ENCODE data around the gene KCNH3. TPM values are rescaled to one million over a fixed set of nuclear protein-coding genes. Genes with fewer than 3 reads are reported as not detected.

KCNH3 gene
- total and polyA plus RNA-seq, 2 donors (not counting 3 experiments of a cell fraction or from before 2014, with no cell fraction given), result 0.13 to 0.14 TPM

DNA sequence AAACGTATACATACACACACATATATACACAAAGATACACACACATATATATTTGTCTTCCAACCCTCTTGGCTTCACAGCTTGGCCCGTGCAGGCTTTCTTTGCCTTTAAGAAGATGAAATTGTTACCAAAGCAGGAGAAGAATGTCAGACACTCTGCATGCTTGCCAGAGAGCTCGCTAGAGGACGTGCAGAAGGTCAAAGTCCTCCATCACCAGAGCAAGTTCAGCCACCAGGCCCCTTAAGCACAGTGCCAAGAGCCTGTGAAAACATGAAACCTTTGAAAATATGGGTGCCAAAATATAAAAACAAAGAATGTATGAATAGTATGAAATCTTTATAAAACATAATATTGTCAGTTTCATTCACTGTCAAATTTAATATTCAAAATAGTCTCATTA lies 44.0 kb downstream of the KCNH3 start:
- TF ChIP-seq POLR2AphosphoS5 (IDR thresholded peaks at IDR 0.05; ENCODE audit: insufficient read depth, low read depth, low read length), result no peak
- TF ChIP-seq MYC (IDR thresholded peaks at IDR 0.05; ENCODE audit: low read depth, low read length), result no peak
- Histone ChIP-seq H3K4me3 (replicated peaks in 1 of 3; ENCODE audit: insufficient read depth in 1 of 3, low read depth in 1 of 3, low read length in 3 of 3) (no peak overlapping the region), H2AFZ (ENCODE audit: low read depth, low read length) (no peak overlapping the region), H3K36me3 (ENCODE audit: control insufficient read depth in 2 of 2, extremely low read depth in 1 of 2, insufficient read depth in 2 of 2, low read length in 2 of 2) (no peaks in the 10 kb centered on the region), H3K4me2 (ENCODE audit: insufficient read depth, low read length) (no peak overlapping the region), H3K27ac (ENCODE audit: insufficient read depth, low read depth, low read length) (no peak overlapping the region), H3K27me3 (ENCODE audit: control insufficient read depth in 2 of 2, insufficient read depth in 2 of 2, low read length in 2 of 2) (no peaks in the 10 kb centered on the region), H3K4me1 (ENCODE audit: control insufficient read depth, extremely low read depth, insufficient read depth, low read length) (no peaks in the 10 kb centered on the region), H4K20me1 (replicated peaks; ENCODE audit: control insufficient read depth, extremely low read depth, insufficient read depth, low read length) (no peaks in the 10 kb centered on the region), H3K9me3 (replicated peaks; ENCODE audit: control insufficient read depth, insufficient read depth, low read length) (no peaks in the 10 kb centered on the region), H3K9ac (replicated peaks; ENCODE audit: extremely low read depth, insufficient read depth, low read length) (no peak overlapping the region), H3K9me1 (replicated peaks; ENCODE audit: control insufficient read depth, extremely low read depth, insufficient read depth, low read length) (no peaks in the 10 kb centered on the region), H3K79me2 (ENCODE audit: control insufficient read depth, insufficient read depth, low read length) (no peaks in the 10 kb centered on the region)
- no peak for FAIRE-seq
- ChIA-PET CTCF (interaction anchor here (1.3 to 7.1 kb wide), 5 partner anchors 30 to 250 kb away, joined by 4 to 181 read pairs (median 44); partner anchors contain the start of gene DNAJC22), POLR2A (no interaction called here)
- no TSS peak for BruUV-seq (replicated peaks)
- intact Hi-C loops (cut with micrococcal nuclease), result no loop called here
- dilution Hi-C loops (cut with MboI; ENCODE audit: extremely low pct_ligation_motif_present, low sequenced_read_pairs), result no loop called here
- no peak for DNase-seq (ENCODE audit: low read depth, low spot score)

DNA sequence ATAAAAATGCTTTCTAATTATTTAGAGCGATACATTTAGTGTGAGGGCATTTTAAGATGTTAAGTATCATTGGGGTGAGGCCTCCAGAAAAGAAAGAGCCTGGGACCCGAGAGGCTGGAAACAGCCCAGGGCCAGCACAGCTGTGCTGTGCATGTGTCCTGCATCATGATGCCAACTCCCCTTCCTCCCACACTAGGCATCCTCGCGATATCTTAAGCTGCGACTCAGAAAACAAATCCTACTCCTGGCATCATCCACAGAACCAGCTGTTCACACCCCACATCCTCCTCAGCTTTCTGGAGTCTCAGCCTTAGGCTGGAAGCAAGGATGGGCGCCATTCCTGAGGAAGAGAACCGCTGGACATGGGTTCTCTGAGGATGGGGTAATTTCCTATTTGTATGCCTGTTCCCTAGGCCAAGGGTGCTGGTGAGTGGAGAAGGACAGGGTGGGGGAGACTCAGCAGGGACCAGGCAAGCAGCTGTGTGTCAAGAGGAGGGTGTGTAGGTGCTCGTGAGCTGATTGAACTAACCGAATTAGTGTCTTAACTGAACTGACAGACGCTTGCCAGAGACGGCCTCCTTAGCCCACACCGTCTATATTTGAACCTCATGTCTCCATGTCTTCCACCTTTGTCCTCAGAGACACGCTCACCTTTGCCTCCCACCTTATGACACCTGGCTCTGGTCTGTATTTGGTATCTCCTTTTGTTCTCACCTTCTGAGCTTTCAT lies 44.7 kb downstream of the KCNH3 start:
- H3K9me3 ChIP-seq (replicated peaks; ENCODE audit: control insufficient read depth, insufficient read depth, low read length), result no peaks in the 10 kb centered on the region
- dilution Hi-C loops (cut with MboI; ENCODE audit: extremely low pct_ligation_motif_present, low sequenced_read_pairs) (no loop called here), intact Hi-C loops (cut with micrococcal nuclease) (no loop called here)
- H4K20me1 ChIP-seq (replicated peaks; ENCODE audit: control insufficient read depth, extremely low read depth, insufficient read depth, low read length), result no peaks in the 10 kb centered on the region
- no peak overlapping the region for H3K27ac ChIP-seq (ENCODE audit: insufficient read depth, low read depth, low read length)
- H3K4me2 ChIP-seq (ENCODE audit: insufficient read depth, low read length), result no peak overlapping the region
- no peaks in the 10 kb centered on the region for H3K9me1 ChIP-seq (replicated peaks; ENCODE audit: control insufficient read depth, extremely low read depth, insufficient read depth, low read length)
- no peak for DNase-seq (ENCODE audit: low read depth, low spot score)
- TF ChIP-seq, protein P1, sequence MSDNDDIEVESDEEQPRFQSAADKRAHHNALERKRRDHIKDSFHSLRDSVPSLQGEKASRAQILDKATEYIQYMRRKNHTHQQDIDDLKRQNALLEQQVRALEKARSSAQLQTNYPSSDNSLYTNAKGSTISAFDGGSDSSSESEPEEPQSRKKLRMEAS (IDR thresholded peaks at IDR 0.05; ENCODE audit: insufficient read depth, insufficient read length), result no peak
- TF ChIP-seq GATA2 (IDR thresholded peaks at IDR 0.05; ENCODE audit: insufficient read depth, insufficient read length, low read depth, low read length), result no peak
- no peak for TF ChIP-seq JUN (IDR thresholded peaks at IDR 0.05; ENCODE audit: borderline replicate concordance, insufficient read depth, insufficient read length, low read depth)
- TF ChIP-seq POLR2AphosphoS5 (IDR thresholded peaks at IDR 0.05; ENCODE audit: insufficient read depth, low read depth, low read length), result no peak
- TF ChIP-seq, protein P2, sequence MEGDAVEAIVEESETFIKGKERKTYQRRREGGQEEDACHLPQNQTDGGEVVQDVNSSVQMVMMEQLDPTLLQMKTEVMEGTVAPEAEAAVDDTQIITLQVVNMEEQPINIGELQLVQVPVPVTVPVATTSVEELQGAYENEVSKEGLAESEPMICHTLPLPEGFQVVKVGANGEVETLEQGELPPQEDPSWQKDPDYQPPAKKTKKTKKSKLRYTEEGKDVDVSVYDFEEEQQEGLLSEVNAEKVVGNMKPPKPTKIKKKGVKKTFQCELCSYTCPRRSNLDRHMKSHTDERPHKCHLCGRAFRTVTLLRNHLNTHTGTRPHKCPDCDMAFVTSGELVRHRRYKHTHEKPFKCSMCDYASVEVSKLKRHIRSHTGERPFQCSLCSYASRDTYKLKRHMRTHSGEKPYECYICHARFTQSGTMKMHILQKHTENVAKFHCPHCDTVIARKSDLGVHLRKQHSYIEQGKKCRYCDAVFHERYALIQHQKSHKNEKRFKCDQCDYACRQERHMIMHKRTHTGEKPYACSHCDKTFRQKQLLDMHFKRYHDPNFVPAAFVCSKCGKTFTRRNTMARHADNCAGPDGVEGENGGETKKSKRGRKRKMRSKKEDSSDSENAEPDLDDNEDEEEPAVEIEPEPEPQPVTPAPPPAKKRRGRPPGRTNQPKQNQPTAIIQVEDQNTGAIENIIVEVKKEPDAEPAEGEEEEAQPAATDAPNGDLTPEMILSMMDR (IDR thresholded peaks at IDR 0.05; ENCODE audit: extremely low read depth in 1 of 2, insufficient read depth in 1 of 2, low read depth in 1 of 2, low read length in 2 of 2), result no peak
- no peak for TF ChIP-seq POLR2A (IDR thresholded peaks at IDR 0.05; ENCODE audit: low read depth, low read length)
- TF ChIP-seq FOS (IDR thresholded peaks at IDR 0.05; ENCODE audit: borderline replicate concordance, insufficient read depth, low read length), result no peak
- TF ChIP-seq EZH2 (IDR thresholded peaks at IDR 0.05; ENCODE audit: borderline replicate concordance, low read depth, low read length, severe bottlenecking), result no peak
- no peak for TF ChIP-seq MYC (IDR thresholded peaks at IDR 0.05; ENCODE audit: low read depth, low read length)
- no peak overlapping the region for H3K4me3 ChIP-seq (replicated peaks in 1 of 3; ENCODE audit: insufficient read depth in 1 of 3, low read depth in 1 of 3, low read length in 3 of 3)
- ChIA-PET CTCF (interaction anchor here (1.3 to 7.1 kb wide), 5 partner anchors 31 to 251 kb away, joined by 4 to 181 read pairs (median 44); partner anchors contain the start of gene DNAJC22), POLR2A (no interaction called here)
- H2AFZ ChIP-seq (ENCODE audit: low read depth, low read length), result no peak overlapping the region
- no peaks in the 10 kb centered on the region for H3K36me3 ChIP-seq (ENCODE audit: control insufficient read depth in 2 of 2, extremely low read depth in 1 of 2, insufficient read depth in 2 of 2, low read length in 2 of 2)
- no peaks in the 10 kb centered on the region for H3K4me1 ChIP-seq (ENCODE audit: control insufficient read depth, extremely low read depth, insufficient read depth, low read length)
- no peaks in the 10 kb centered on the region for H3K27me3 ChIP-seq (ENCODE audit: control insufficient read depth in 2 of 2, insufficient read depth in 2 of 2, low read length in 2 of 2)
- BruUV-seq (replicated peaks), result no TSS peak
- no peak for FAIRE-seq
- no peaks in the 10 kb centered on the region for H3K79me2 ChIP-seq (ENCODE audit: control insufficient read depth, insufficient read depth, low read length)
- H3K9ac ChIP-seq (replicated peaks; ENCODE audit: extremely low read depth, insufficient read depth, low read length), result no peak overlapping the region

All from endothelial cell of umbilical vein (primary cell).